ENCODE measurements around the gene MRPL46.

The MRPL46 gene

DNA sequence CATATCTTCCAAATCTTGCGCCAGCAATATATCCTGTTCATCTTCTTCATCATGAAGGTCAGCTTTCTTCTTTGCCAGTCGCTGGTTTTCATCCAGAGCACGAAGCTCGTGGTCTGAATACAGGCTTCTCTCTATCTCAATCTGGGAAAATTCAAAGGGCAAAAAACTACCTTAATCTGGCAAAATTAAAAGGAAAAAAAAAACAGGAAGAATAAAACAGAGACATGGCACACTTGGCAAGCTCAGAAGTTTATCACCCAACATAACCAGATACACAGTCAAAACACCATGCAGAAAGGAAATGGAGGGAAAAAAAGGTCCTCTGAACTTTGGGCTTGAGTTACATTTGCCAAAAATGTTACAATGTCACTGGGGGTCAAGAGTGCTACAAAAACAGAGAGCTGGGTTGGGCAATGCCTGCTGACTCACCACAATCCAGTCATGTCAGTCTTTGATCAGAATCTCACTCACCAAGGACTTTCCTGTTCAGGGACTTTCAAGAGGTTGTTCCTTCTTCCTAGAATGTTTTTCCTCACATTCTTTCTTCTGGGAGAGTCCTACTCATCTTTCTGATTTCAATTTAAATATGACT lies 1.5 kb downstream of the MRPL46 start:
- DNase-seq (ENCODE audit: low read depth, low spot score) = peak; percentile 17
- TF ChIP-seq, protein P1, sequence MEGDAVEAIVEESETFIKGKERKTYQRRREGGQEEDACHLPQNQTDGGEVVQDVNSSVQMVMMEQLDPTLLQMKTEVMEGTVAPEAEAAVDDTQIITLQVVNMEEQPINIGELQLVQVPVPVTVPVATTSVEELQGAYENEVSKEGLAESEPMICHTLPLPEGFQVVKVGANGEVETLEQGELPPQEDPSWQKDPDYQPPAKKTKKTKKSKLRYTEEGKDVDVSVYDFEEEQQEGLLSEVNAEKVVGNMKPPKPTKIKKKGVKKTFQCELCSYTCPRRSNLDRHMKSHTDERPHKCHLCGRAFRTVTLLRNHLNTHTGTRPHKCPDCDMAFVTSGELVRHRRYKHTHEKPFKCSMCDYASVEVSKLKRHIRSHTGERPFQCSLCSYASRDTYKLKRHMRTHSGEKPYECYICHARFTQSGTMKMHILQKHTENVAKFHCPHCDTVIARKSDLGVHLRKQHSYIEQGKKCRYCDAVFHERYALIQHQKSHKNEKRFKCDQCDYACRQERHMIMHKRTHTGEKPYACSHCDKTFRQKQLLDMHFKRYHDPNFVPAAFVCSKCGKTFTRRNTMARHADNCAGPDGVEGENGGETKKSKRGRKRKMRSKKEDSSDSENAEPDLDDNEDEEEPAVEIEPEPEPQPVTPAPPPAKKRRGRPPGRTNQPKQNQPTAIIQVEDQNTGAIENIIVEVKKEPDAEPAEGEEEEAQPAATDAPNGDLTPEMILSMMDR (IDR thresholded peaks at IDR 0.05; ENCODE audit: insufficient read depth, low read length, missing control alignments) = no peak
- no peak overlapping the region; the same call in 1 of the 2 replicates for H3K4me3 ChIP-seq (ENCODE audit: low read depth, low read length)
- POLR2A ChIA-PET = interaction anchor here (0.6 kb wide), 1 partner anchor 219 kb away, joined by 3 read pairs; no protein-coding TSS in a partner anchor
- CTCF ChIA-PET = interaction anchor here (1.2 to 3.3 kb wide), 2 partner anchors 11 to 190 kb away, joined by 3 to 29 read pairs; no protein-coding TSS in a partner anchor

DNA sequence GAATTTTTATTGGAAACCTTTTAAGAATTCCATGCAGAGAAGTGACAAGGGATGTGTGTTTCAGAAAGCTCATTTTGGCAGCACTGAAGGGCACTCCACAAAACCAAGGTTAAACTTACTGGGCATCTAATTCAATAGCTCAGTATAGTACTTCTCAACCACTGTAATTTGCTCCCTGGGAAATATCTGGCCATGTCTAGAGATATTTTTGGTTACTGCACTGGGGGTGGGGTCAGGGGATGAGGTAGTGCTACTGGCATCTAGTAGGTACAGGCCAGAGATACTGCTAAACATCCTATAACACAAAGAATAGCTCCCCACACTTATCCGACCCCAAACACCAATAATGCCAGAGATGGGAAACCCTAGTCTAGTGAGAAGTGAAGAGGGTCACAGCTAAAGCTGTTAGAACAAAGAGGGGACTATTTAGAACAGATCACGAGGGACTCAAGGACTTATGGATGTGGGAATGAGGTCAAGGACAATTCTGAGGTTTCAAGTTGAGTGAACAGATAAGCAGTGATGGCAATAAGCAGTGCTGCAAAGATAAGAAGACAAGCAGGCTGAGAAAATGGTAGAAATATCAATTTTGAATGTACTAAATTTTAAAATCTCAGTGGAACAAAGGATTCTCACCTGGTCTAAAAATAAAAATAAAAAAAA lies 3.2 kb downstream of the MRPL46 start:
- no peak for DNase-seq (ENCODE audit: low read depth, low spot score)
- H3K4me3 ChIP-seq (ENCODE audit: low read depth, low read length) = no peak overlapping the region
- CTCF ChIA-PET = interaction anchor here (0.7 to 3.3 kb wide), 9 partner anchors 9 to 217 kb away, joined by 3 to 29 read pairs (median 3); no protein-coding TSS in a partner anchor
- TF ChIP-seq, protein P1 (IDR thresholded peaks at IDR 0.05; ENCODE audit: insufficient read depth, low read length, missing control alignments) = no peak
- POLR2A ChIA-PET = no interaction called here

DNA sequence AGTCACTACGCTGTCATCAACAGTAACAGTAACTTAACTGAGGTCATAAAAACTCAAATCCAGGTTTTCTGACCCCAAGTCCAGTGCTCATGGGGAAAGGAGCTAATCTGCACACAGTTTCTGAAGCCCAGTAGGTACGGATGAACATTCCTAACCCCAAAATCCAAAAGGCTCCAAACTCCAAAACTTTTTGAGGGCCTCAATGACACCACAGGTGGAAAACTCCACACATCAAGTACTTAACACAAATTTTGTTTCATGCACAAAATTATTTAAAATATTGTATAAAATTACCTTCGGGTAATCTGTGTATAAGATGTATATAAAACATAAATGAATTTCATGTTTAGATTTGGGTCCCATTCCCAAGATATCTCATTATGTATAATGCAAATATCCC lies 10.5 kb downstream of the MRPL46 start:
- no peak for DNase-seq (ENCODE audit: low read depth, low spot score)
- CTCF ChIA-PET = interaction anchor here (0.9 to 18.4 kb wide), 6 partner anchors 13 to 1542 kb away, joined by 3 to 407 read pairs (median 8); partner anchors contain the start of gene NTRK3
- no peak overlapping the region for H3K4me3 ChIP-seq (ENCODE audit: low read depth, low read length)
- TF ChIP-seq, protein P1 (IDR thresholded peaks at IDR 0.05; ENCODE audit: insufficient read depth, low read length, missing control alignments) = no peak
- POLR2A ChIA-PET = interaction anchor here (0.6 kb wide), 1 partner anchor 132 kb away, joined by 3 read pairs; no protein-coding TSS in a partner anchor

DNA sequence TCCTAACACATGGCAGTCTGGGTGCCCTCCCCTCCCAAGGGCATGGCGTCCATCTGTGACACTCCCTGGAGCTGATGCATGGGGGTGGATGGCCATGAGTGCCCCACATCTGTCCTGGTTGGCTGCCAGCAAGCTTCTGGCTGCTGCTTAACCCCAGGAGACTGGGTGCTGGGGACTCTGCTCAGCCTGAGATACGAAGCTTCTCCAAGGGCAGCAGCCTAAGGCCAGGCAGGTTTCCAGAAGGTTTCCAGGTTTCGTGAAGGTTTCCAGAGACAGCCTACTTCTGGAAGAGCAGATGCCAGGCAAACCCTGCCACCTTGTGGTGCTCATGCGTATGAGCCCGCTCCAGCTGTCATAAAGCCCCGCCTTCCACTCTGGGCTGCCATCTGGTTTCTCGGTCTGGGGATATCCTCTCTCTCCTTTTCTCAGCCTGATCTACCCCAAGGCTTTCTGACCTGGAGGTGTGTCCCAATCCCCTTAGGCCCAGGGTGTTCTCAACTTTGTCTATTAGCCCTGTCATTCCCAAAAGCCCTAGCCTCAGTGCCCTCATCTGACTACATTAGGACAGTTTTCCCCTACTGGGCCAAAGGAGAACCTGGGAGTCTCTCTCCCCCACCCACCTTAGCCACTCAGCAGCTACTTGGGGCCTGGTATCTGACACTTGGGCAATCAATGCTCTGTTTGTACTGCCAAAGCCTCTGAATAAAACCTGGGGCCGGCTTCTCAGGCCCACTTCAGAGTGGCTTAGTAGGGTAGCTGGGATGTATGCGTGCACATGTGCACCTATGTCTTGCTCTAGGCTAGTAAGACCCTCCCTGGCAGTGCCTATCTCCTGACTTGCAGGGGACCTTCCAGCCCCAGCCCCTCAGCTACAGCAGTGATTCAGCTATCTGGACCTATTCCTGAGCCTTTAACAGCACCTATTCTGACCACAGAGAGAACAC lies 12.0 kb downstream of the MRPL46 start:
- ChIA-PET CTCF (interaction anchor here (0.7 to 18.4 kb wide), 22 partner anchors 9 to 1540 kb away, joined by 3 to 407 read pairs (median 4); partner anchors contain the start of genes MRPL46, MRPS11 and NTRK3), POLR2A (interaction anchor here (1.0 kb wide), 1 partner anchor 12 kb away, joined by 4 read pairs; the partner anchor contains the start of gene MRPL46)
- H3K4me3 ChIP-seq (ENCODE audit: low read depth, low read length) = no peak overlapping the region
- TF ChIP-seq, protein P1 (IDR thresholded peaks at IDR 0.05; ENCODE audit: insufficient read depth, low read length, missing control alignments) = peak; percentile 91
- peak; percentile 17 for DNase-seq (ENCODE audit: low read depth, low spot score)

DNA sequence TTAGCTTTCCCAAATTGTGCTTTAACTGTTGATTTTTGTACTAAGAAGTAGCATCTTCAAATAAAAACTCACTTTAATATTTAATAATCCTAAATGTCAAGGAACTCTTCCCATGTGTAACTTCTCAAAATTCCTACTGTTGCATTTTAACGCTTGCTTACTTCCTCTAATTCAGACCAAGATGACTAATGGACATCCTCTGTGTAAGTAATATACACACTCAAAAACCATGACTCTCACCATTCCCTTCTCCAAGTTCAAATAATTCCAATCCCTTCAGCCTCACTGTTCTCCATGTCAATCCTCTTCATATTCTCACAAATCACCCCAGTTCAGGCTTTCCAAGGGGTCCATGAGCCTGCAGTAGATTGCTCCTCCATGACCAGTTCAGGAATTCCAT lies 13.0 kb downstream of the MRPL46 start:
- POLR2A ChIA-PET = interaction anchor here (1.0 kb wide), 1 partner anchor 13 kb away, joined by 4 read pairs; the partner anchor contains the start of gene MRPL46
- no peak for DNase-seq (ENCODE audit: low read depth, low spot score)
- CTCF ChIA-PET = interaction anchor here (0.7 to 18.4 kb wide), 22 partner anchors 10 to 1539 kb away, joined by 3 to 407 read pairs (median 4); partner anchors contain the start of genes MRPL46, MRPS11 and NTRK3
- TF ChIP-seq, protein P1 (IDR thresholded peaks at IDR 0.05; ENCODE audit: insufficient read depth, low read length, missing control alignments) = no peak
- no peak overlapping the region for H3K4me3 ChIP-seq (ENCODE audit: low read depth, low read length)
